Neutrophil (primary cell): ENCODE data around the gene ARL4D.
A peak's percentile ranks its signal among the peaks of the same experiment; 100 is the strongest.

ENCODE experiments used
- H3K27ac ChIP-seq: fragments of 200-600 bp; sonication (generic); 2 replicates; pipeline ENCODE4 v1.5.1; 2016; ENCODE audit warnings: mild to moderate bottlenecking, moderate library complexity
- H3K27me3 ChIP-seq: fragments of 200-600 bp; sonication (generic); 2 replicates; pipeline ENCODE4 v1.6.0; 2016; ENCODE audit warnings: mild to moderate bottlenecking
- H3K36me3 ChIP-seq: fragments of 200-600 bp; sonication (generic); 2 replicates; pipeline ENCODE4 v1.5.1; 2017
- H3K4me1 ChIP-seq, 2 experiments: fragments of 200-600 bp in 1 of 2; sonication (generic) in 1 of 2; 1 replicate in 1 of 2; 2 replicates in 1 of 2; pipeline versions ENCODE4 v1.5.1 to v1.6.1; 2013 to 2016; ENCODE audit warnings: low read depth in 1 of 2, low read length in 1 of 2, mild to moderate bottlenecking in 1 of 2, moderate library complexity in 1 of 2; ENCODE audit not compliant: control insufficient read depth in 1 of 2, insufficient read depth in 1 of 2
- H3K4me3 ChIP-seq, 2 experiments: fragments of 200-600 bp in 1 of 2; sonication (generic) in 1 of 2; 1 replicate in 1 of 2; 2 replicates in 1 of 2; pipeline ENCODE4 v1.5.1; 2013 to 2016; ENCODE audit warnings: low read depth in 1 of 2, low read length in 1 of 2, mild to moderate bottlenecking in 1 of 2, moderate library complexity in 1 of 2
- H3K9me3 ChIP-seq: fragments of 200-600 bp; sonication (generic); 2 replicates; pipeline ENCODE4 v1.5.1; 2016
- CTCF ChIP-seq: fragments of 200-600 bp; sonication (generic); IDR thresholded peaks from 2 replicates; pipeline ENCODE4 v1.5.1; 2016; ENCODE audit warnings: antibody characterized with exemption

Gene ARL4D

GRCh38 chr17:43384476-43384862 lies 14.3 kb upstream of the ARL4D start:
- no peak for TF ChIP-seq CTCF
- no peak overlapping the region for H3K27ac ChIP-seq
- H3K4me1 ChIP-seq: peaks cover 28 to 34% of the 10 kb centered on the region in 2 experiments
- H3K9me3 ChIP-seq: no peaks in the 10 kb centered on the region
- no peak overlapping the region for H3K4me3 ChIP-seq
- no peaks in the 10 kb centered on the region for H3K36me3 ChIP-seq
- H3K27me3 ChIP-seq: no peaks in the 10 kb centered on the region

GRCh38 chr17:43385046-43385831 lies 13.6 kb upstream of the ARL4D start:
- H3K36me3 ChIP-seq: no peaks in the 10 kb centered on the region
- no peak overlapping the region for H3K27ac ChIP-seq
- TF ChIP-seq CTCF: no peak

GRCh38 chr17:43388359-43389045 lies 10.3 kb upstream of the ARL4D start:
- peak; percentile 35 for TF ChIP-seq CTCF
- H3K9me3 ChIP-seq: no peaks in the 10 kb centered on the region
- peak overlapping the region; percentile 64 to 76 for H3K4me3 ChIP-seq
- H3K27me3 ChIP-seq: no peaks in the 10 kb centered on the region
- no peaks in the 10 kb centered on the region for H3K36me3 ChIP-seq
- peaks cover 23 to 31% of the 10 kb centered on the region in 2 experiments for H3K4me1 ChIP-seq
- H3K27ac ChIP-seq: peak overlapping the region; percentile 93

More at GRCh38 chr17:43385046-43385831, 13.6 kb upstream of the ARL4D start:
- Histone ChIP-seq H3K9me3 (no peaks in the 10 kb centered on the region), H3K4me3 (no peak overlapping the region), H3K4me1 (peaks cover 26 to 33% of the 10 kb centered on the region in 2 experiments), H3K27me3 (no peaks in the 10 kb centered on the region)

GRCh38 chr17:43389046-43389947 lies 9.5 kb upstream of the ARL4D start:
- no peaks in the 10 kb centered on the region for H3K9me3 ChIP-seq
- peak overlapping the region; percentile 93 for H3K27ac ChIP-seq
- peak; percentile 69 for TF ChIP-seq CTCF
- H3K4me3 ChIP-seq: peak overlapping the region; percentile 64 to 76
- H3K27me3 ChIP-seq: no peaks in the 10 kb centered on the region
- H3K36me3 ChIP-seq: no peaks in the 10 kb centered on the region
- H3K4me1 ChIP-seq: peaks cover 23 to 36% of the 10 kb centered on the region in 2 experiments

GRCh38 chr17:43392397-43392796 lies 6.4 kb upstream of the ARL4D start:
- Histone ChIP-seq H3K9me3 (no peaks in the 10 kb centered on the region), H3K27me3 (no peaks in the 10 kb centered on the region), H3K36me3 (no peaks in the 10 kb centered on the region), H3K4me1 (peaks cover 16 to 25% of the 10 kb centered on the region in 2 experiments), H3K27ac (no peak overlapping the region), H3K4me3 (no peak overlapping the region)
- TF ChIP-seq CTCF: no peak
